K562 (cell line): ENCODE results near the gene BPIFB6. TPM values are rescaled to one million over a fixed set of nuclear protein-coding genes. Genes with fewer than 3 reads are reported as not detected.

Experiments
- ATAC-seq: fragments of 200-7000 bp; cut with Tn5 transposase; 3 replicates; pipeline ENCODE4 v1.9.1; 2020; ENCODE audit warnings: moderate library complexity
- BruUV-seq: library from RNA; stranded (reverse); fragments of 400-500 nt; replicated peaks from 2 replicates; lab custom pipeline; 2021; lab: Mats Ljungman, UMichigan
- CTCF ChIA-PET: fragments of 300-600 bp; formaldehyde crosslinking; extraction: SDS; loops from one replicate; lab custom pipeline; 2021; ENCODE audit warnings: low intra/inter-chr PET ratio; lab: Yijun Ruan, JAX
- POLR2A ChIA-PET: fragments of 300-600, 350-650 bp; sonication (Branson Sonifier 250); formaldehyde crosslinking; extraction: SDS; loops from one replicate; lab custom pipeline; 2021; ENCODE audit warnings: antibody characterized with exemption, inconsistent platforms; lab: Yijun Ruan, JAX
- DNase-seq, 4 experiments: peaks; one replicate each; pipeline versions ENCODE4 v3.0.0 to v3.0.0-alpha.2; 2011 to 2018; ENCODE audit warnings: low spot score in 3 of 4, mixed read lengths in 3 of 4; ENCODE audit errors: extremely low read depth in 1 of 4
- FAIRE-seq: peaks from 2 replicates; lab custom pipeline; 2011; peaks lifted over from hg19 to GRCh38; lab: Jason Lieb, UNC
- H2AFZ ChIP-seq: 2 replicates; pipeline ENCODE4 v1.6.0; 2011; ENCODE audit warnings: low read depth, low read length, control low read depth, inconsistent platforms
- H3K27ac ChIP-seq: fragments of 200-600 bp; 3 replicates; pipeline ENCODE4 v1.8.0; 2011; ENCODE audit warnings: low read depth, mild to moderate bottlenecking, control low read depth, inconsistent platforms, low read length, moderate library complexity, mixed read lengths; ENCODE audit errors: extremely low read depth
- H3K27me3 ChIP-seq, 2 experiments: fragments of 300-600 bp in 1 of 2; 2 replicates in 1 of 2; 3 replicates in 1 of 2; pipeline versions ENCODE4 v1.6.0 to v1.8.0; 2011; ENCODE audit warnings: inconsistent platforms in 2 of 2, low read length in 2 of 2, mild to moderate bottlenecking in 1 of 2, mixed read lengths in 1 of 2, moderate library complexity in 1 of 2; ENCODE audit not compliant: control insufficient read depth in 2 of 2, insufficient read depth in 2 of 2
- H3K36me3 ChIP-seq: fragments of 300-600 bp; 3 replicates; pipeline ENCODE4 v1.8.0; 2011; ENCODE audit warnings: mild to moderate bottlenecking, low read length, inconsistent platforms; ENCODE audit not compliant: control insufficient read depth, insufficient read depth
- H3K4me1 ChIP-seq, 2 experiments: fragments of 200-600 bp in 1 of 2; replicated peaks in 1 of 2; 2 replicates in 1 of 2; 3 replicates in 1 of 2; pipeline versions ENCODE4 v1.5.1 to v1.8.0; 2011; ENCODE audit warnings: inconsistent platforms in 2 of 2, low read length in 2 of 2, mild to moderate bottlenecking in 1 of 2, mixed read lengths in 1 of 2, moderate library complexity in 1 of 2; ENCODE audit not compliant: control insufficient read depth in 2 of 2, insufficient read depth in 2 of 2
- H3K4me2 ChIP-seq: 2 replicates; pipeline ENCODE4 v1.6.1; 2011; ENCODE audit warnings: low read length, control low read depth, inconsistent platforms, mixed read lengths; ENCODE audit not compliant: insufficient read depth
- H3K4me3 ChIP-seq: fragments of 200-600 bp; sonication (generic), shearing (Covaris generic); 2 replicates; pipeline ENCODE4 v1.5.1; 2016; ENCODE audit warnings: control low read depth, inconsistent platforms
- H3K79me2 ChIP-seq: fragments of 200-600 bp; 3 replicates; pipeline ENCODE4 v1.8.0; 2011; ENCODE audit warnings: low read length, inconsistent platforms; ENCODE audit not compliant: control insufficient read depth, insufficient read depth
- H3K9ac ChIP-seq, 2 experiments: 2 replicates each; pipeline versions ENCODE4 v1.6.0 to v1.6.1; 2011; ENCODE audit warnings: low read depth in 2 of 2, low read length in 2 of 2, control low read depth in 1 of 2, inconsistent platforms in 1 of 2, mild to moderate bottlenecking in 1 of 2, mixed read lengths in 1 of 2; ENCODE audit not compliant: insufficient read depth in 1 of 2
- H3K9me1 ChIP-seq: one replicate; pipeline ENCODE4 v1.6.0; 2011; ENCODE audit warnings: inconsistent platforms, mild to moderate bottlenecking, low read length, moderate library complexity; ENCODE audit not compliant: control insufficient read depth, insufficient read depth
- H3K9me3 ChIP-seq: replicated peaks from 2 replicates; pipeline ENCODE4 v1.5.1; 2011; ENCODE audit warnings: low read depth, low read length, inconsistent platforms; ENCODE audit not compliant: control insufficient read depth, insufficient read depth
- H4K20me1 ChIP-seq: replicated peaks from 2 replicates; pipeline ENCODE4 v1.6.1; 2011; ENCODE audit warnings: low read length, inconsistent platforms, mixed read lengths; ENCODE audit not compliant: control insufficient read depth, insufficient read depth
- ADNP ChIP-seq: fragments of 200-800 bp; sonication (Bioruptor generic); IDR thresholded peaks from 2 replicates; pipeline ENCODE4 v1.6.1; 2016; ENCODE audit warnings: missing genetic modification characterization, missing compliant biosample characterization
- BCOR ChIP-seq: fragments of 450-650 bp; IDR thresholded peaks from 2 replicates; pipeline ENCODE4 v1.6.1; 2016
- C11orf30 ChIP-seq: fragments of 450-650 bp; IDR thresholded peaks from 2 replicates; pipeline ENCODE4 v1.6.1; 2016; ENCODE audit warnings: low read depth, mild to moderate bottlenecking
- DDX20 ChIP-seq: fragments of 450-650 bp; IDR thresholded peaks from 2 replicates; pipeline ENCODE4 v1.6.1; 2016; ENCODE audit warnings: missing genetic modification characterization, low read depth, mild to moderate bottlenecking, missing compliant biosample characterization, moderate library complexity
- FOXP1 ChIP-seq: sonication (generic); formaldehyde crosslinking; IDR thresholded peaks from 2 replicates; pipeline ENCODE4 v1.8.0; 2022; ENCODE audit warnings: mild to moderate bottlenecking, missing genetic modification reagents
- JUNB ChIP-seq: fragments of 450-650 bp; formaldehyde crosslinking; conservative IDR thresholded peaks from 2 replicates; pipeline ENCODE4 v1.4.0; 2020; ENCODE audit warnings: mild to moderate bottlenecking
- KDM1A ChIP-seq, 2 experiments: fragments of 450-650 bp; IDR thresholded peaks; 2 replicates each; pipeline ENCODE4 v1.6.1; 2016; ENCODE audit warnings: mild to moderate bottlenecking in 2 of 2
- NCOA2 ChIP-seq, 2 experiments: fragments of 450-650 bp; IDR thresholded peaks; 2 replicates each; pipeline ENCODE4 v1.6.1; 2018; ENCODE audit warnings: mild to moderate bottlenecking in 2 of 2, moderate library complexity in 1 of 2; ENCODE audit not compliant: partially characterized antibody in 2 of 2
- NFATC3 ChIP-seq: fragments of 450-650 bp; IDR thresholded peaks from 2 replicates; pipeline ENCODE4 v1.6.1; 2017; ENCODE audit warnings: mild to moderate bottlenecking
- RB1 ChIP-seq: fragments of 450-650 bp; IDR thresholded peaks from 2 replicates; pipeline ENCODE4 v1.6.1; 2017; ENCODE audit warnings: low read depth, mild to moderate bottlenecking
- RBM25 ChIP-seq: fragments of 200-400 bp; formaldehyde crosslinking; IDR thresholded peaks from 2 replicates; pipeline ENCODE4 v1.6.1; 2018; ENCODE audit warnings: low read length, low read depth, moderate library complexity; ENCODE audit not compliant: severe bottlenecking
- RBM34 ChIP-seq: fragments of 200-400 bp; formaldehyde crosslinking; IDR thresholded peaks from 2 replicates; pipeline ENCODE4 v1.6.1; 2018; ENCODE audit warnings: low read length, borderline replicate concordance; ENCODE audit not compliant: insufficient read depth
- RNF2 ChIP-seq: sonication (generic); IDR thresholded peaks from 2 replicates; pipeline ENCODE4 v1.6.1; 2016
- TCF7 ChIP-seq: sonication (generic); IDR thresholded peaks from 2 replicates; pipeline ENCODE4 v1.6.1; 2016; ENCODE audit warnings: antibody characterized with exemption, borderline replicate concordance
- TCFL5 ChIP-seq: fragments of 250-450 bp; sonication (Bioruptor Pico); conservative IDR thresholded peaks from 2 replicates; pipeline ENCODE4 v1.6.1; 2021; ENCODE audit warnings: mild to moderate bottlenecking, moderate library complexity, matching md5 sums
- ZNF24 ChIP-seq: fragments of 450-650 bp; IDR thresholded peaks from 2 replicates; pipeline ENCODE4 v1.6.1; 2016
- WGBS: fragments of 100-300 bp; shearing (Covaris generic); methylation state at CpG from one replicate; pipeline ENCODE4 v1.1.6; 2016; ENCODE audit warnings: low coverage, mixed read lengths; ENCODE audit not compliant: insufficient coverage; ENCODE audit errors: missing lambda C conversion rate; 5-methylcytosine and 5-hydroxymethylcytosine counted together
- in situ Hi-C: fragments of 300-500 bp; cut with MboI; formaldehyde crosslinking; loops from 4 replicates; pipeline ENCODE4 v1.15.0; 2018; ENCODE audit warnings: inconsistent platforms, mixed read lengths
- intact Hi-C: fragments of 100-400 bp; cut with micrococcal nuclease; formaldehyde crosslinking; loops from 2 replicates; pipeline ENCODE4 v1.14.2; 2022
- polyA plus RNA-seq, 8 experiments: library from polyadenylated mRNA; depleted of rRNA in 4 of 8; stranded (reverse) in 5 of 8; unstranded in 3 of 8; fragments of >200 nt; fragmentation: Nextera tagmentation in 2 of 8; fragmentation: Illumina TruSeq in 1 of 8; extraction: Ambion mirVana in 2 of 8; extraction: Trizol in 1 of 8; gene quantifications; 2 replicates each; pipeline versions ENCODE4 v1.2.1 to v1.2.3, GENCODE V29; 2011 to 2014; ENCODE audit warnings: inconsistent platforms in 1 of 8, missing spikeins in 1 of 8
- total RNA-seq, 7 experiments: library from RNA; depleted of rRNA in 6 of 7; stranded (reverse); fragments of >200 nt in 6 of 7; fragmentation: Illumina TruSeq in 2 of 7; extraction: Trizol in 2 of 7; gene quantifications; 2 replicates each; pipeline versions ENCODE4 v1.2.1 to v1.2.3, GENCODE V29; 2011 to 2021; ENCODE audit warnings: low replicate concordance in 1 of 7
- TF ChIP-seq, protein P1 (sequence below): sonication (generic); formaldehyde crosslinking; IDR thresholded peaks from 2 replicates; pipeline ENCODE4 v1.8.0; 2022; ENCODE audit warnings: missing genetic modification reagents, mild to moderate bottlenecking, moderate library complexity, borderline replicate concordance
- TF ChIP-seq, protein P2 (sequence below): IDR thresholded peaks from 2 replicates; pipeline ENCODE4 v1.6.1; 2016; ENCODE audit warnings: missing genetic modification characterization, missing compliant biosample characterization
- TF ChIP-seq, protein P3 (sequence below): fragments of 250-450 bp; sonication (Bioruptor Pico); IDR thresholded peaks from 2 replicates; pipeline ENCODE4 v1.9.0; 2021; ENCODE audit warnings: mild to moderate bottlenecking
- TF ChIP-seq, protein P4 (sequence below): fragments of 450-650 bp; formaldehyde crosslinking; IDR thresholded peaks from 2 replicates; pipeline ENCODE4 v1.4.0; 2022; ENCODE audit warnings: missing genetic modification characterization

Gene BPIFB6
- total and polyA plus RNA-seq, 9 of the 15 experiments (the other 6 are each of a cell fraction or from before 2014, with no cell fraction given), result not detected

DNA sequence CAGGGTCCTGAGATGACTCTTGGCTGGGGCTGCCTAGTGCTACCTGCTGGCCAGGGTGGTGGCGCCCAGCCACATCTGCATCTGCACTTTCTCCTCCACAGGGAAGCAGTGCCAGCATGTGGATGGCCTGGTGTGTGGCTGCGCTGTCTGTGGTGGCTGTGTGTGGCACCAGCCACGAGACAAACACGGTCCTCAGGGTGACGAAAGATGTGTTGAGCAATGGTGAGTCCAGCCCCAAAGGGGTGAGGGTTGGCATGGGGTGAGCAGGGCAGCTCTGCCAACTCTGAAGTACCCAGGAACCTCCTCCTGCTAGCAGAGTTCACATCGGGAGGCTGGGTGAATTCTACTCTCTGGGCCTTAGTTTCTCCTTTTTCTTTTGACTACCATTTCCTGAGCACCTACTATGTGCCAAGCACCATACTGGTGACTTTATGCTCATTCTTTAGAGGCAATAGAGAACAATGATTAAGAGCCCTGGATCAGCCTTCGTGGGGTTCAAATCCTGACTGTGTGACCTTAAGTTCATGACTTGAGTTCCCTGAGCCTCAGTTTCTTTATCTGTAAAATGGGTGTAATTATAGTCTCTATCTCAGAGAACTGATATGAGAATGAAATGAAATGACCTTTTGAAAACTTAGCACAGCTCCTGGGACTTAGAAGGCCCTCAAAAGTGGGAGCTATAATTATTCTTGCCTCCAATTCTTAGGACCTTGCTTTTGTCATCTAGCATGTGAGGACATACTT, 50.1 kb downstream of the BPIFB6 start:
- no TSS peak for BruUV-seq
- FAIRE-seq, result no peak
- in situ Hi-C loops, result no loop called here
- H3K9me3 ChIP-seq, result no peaks in the 10 kb centered on the region
- H3K4me3 ChIP-seq, result no peak overlapping the region
- H3K79me2 ChIP-seq, result no peaks in the 10 kb centered on the region
- H3K9me1 ChIP-seq, result no peaks in the 10 kb centered on the region
- no peak overlapping the region for H3K27ac ChIP-seq
- H3K9ac ChIP-seq, result no peak overlapping the region
- POLR2A ChIA-PET, result interaction anchor here (0.5 kb wide), 1 partner anchor 1018 kb away, joined by 4 read pairs; no protein-coding TSS in a partner anchor
- ATAC-seq, result no peak
- WGBS, result 4% methylated on average over 7 of the region's 7 CpGs
- no peak for DNase-seq
- intact Hi-C loops, result no loop called here
- CTCF ChIA-PET, result no interaction called here
- peaks cover 12 to 31% of the 10 kb centered on the region in 2 experiments; a peak in 3 of 5 replicates for H3K27me3 ChIP-seq
- no peak overlapping the region for H2AFZ ChIP-seq
- H3K36me3 ChIP-seq, result no peaks in the 10 kb centered on the region
- peaks cover 7% of the 10 kb centered on the region; the same call in 1 of the 2 replicates for H4K20me1 ChIP-seq
- H3K4me1 ChIP-seq, result peaks cover 0 to 5% of the 10 kb centered on the region in 2 experiments; a peak in 1 of 5 replicates
- no peak overlapping the region for H3K4me2 ChIP-seq
- TF ChIP-seq TCF7 (no peak), RB1 (no peak), ZNF24 (no peak), C11orf30 (no peak), TCFL5 (CRISPR knock-in tag) (no peak), ADNP (tag) (peak; percentile 62; the same call in 1 of the 2 replicates), RNF2 (no peak), RBM25 (peak; percentile 91), NCOA2 (IDR thresholded peaks at IDR 0.05; ENCODE audit: partially characterized antibody in 2 of 2) (no peak), BCOR (peak; percentile 69), NFATC3 (no peak), FOXP1 (no peak), RBM34 (no peak), KDM1A (IDR thresholded peaks at IDR 0.05) (peak in 1 of 2 experiments; percentile 41; a peak in 1 of 4 replicates), JUNB (CRISPR knock-in tag) (no peak), DDX20 (no peak)
- TF ChIP-seq, protein P1, sequence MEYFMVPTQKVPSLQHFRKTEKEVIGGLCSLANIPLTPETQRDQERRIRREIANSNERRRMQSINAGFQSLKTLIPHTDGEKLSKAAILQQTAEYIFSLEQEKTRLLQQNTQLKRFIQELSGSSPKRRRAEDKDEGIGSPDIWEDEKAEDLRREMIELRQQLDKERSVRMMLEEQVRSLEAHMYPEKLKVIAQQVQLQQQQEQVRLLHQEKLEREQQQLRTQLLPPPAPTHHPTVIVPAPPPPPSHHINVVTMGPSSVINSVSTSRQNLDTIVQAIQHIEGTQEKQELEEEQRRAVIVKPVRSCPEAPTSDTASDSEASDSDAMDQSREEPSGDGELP, result no peak
- TF ChIP-seq, protein P2, sequence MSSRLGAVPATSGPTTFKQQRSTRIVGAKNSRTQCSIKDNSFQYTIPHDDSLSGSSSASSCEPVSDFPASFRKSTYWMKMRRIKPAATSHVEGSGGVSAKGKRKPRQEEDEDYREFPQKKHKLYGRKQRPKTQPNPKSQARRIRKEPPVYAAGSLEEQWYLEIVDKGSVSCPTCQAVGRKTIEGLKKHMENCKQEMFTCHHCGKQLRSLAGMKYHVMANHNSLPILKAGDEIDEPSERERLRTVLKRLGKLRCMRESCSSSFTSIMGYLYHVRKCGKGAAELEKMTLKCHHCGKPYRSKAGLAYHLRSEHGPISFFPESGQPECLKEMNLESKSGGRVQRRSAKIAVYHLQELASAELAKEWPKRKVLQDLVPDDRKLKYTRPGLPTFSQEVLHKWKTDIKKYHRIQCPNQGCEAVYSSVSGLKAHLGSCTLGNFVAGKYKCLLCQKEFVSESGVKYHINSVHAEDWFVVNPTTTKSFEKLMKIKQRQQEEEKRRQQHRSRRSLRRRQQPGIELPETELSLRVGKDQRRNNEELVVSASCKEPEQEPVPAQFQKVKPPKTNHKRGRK (tag), result no peak
- TF ChIP-seq, protein P3, sequence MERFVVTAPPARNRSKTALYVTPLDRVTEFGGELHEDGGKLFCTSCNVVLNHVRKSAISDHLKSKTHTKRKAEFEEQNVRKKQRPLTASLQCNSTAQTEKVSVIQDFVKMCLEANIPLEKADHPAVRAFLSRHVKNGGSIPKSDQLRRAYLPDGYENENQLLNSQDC, result no peak
- TF ChIP-seq, protein P4, sequence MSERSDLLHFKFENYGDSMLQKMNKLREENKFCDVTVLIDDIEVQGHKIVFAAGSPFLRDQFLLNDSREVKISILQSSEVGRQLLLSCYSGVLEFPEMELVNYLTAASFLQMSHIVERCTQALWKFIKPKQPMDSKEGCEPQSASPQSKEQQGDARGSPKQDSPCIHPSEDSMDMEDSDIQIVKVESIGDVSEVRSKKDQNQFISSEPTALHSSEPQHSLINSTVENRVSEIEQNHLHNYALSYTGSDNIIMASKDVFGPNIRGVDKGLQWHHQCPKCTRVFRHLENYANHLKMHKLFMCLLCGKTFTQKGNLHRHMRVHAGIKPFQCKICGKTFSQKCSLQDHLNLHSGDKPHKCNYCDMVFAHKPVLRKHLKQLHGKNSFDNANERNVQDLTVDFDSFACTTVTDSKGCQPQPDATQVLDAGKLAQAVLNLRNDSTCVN (CRISPR knock-in tag), result no peak
